ENCODE results near the gene SH3BGRL3. TPM values are rescaled to one million over a fixed set of nuclear protein-coding genes. Genes with fewer than 3 reads are reported as not detected.

The SH3BGRL3 gene
- total RNA-seq, 1 experiment from 2014 or later: 42.7 TPM

GRCh38 chr1:26277261-26277661 lies 2.6 kb upstream of the SH3BGRL3 start:
- DNase-seq (ENCODE audit: extremely low read depth, low read depth): no peak

GRCh38 chr1:26277719-26278118 lies 2.2 kb upstream of the SH3BGRL3 start:
- DNase-seq (ENCODE audit: extremely low read depth, low read depth): no peak

GRCh38 chr1:26278303-26278702 lies 1.6 kb upstream of the SH3BGRL3 start:
- DNase-seq (ENCODE audit: extremely low read depth, low read depth): peak; percentile 73

GRCh38 chr1:26278724-26279455 lies 996 bp upstream of the SH3BGRL3 start:
- peak; percentile 36 for DNase-seq (ENCODE audit: extremely low read depth, low read depth)

GRCh38 chr1:26280333-26281042 lies 602 bp downstream of the SH3BGRL3 start:
- no peak for DNase-seq (ENCODE audit: extremely low read depth, low read depth)

GRCh38 chr1:26281091-26281958 lies 1.4 kb downstream of the SH3BGRL3 start:
- no peak for DNase-seq (ENCODE audit: extremely low read depth, low read depth)

- no peak for DNase-seq (ENCODE audit: extremely low read depth, low read depth)
Measured at GRCh38 chr1:26281971-26282370, 2.1 kb downstream of the SH3BGRL3 start.

GRCh38 chr1:26282401-26282918 lies 2.6 kb downstream of the SH3BGRL3 start:
- DNase-seq (ENCODE audit: extremely low read depth, low read depth): no peak

- no peak for DNase-seq (ENCODE audit: extremely low read depth, low read depth)
Measured at GRCh38 chr1:26283279-26283853, 3.5 kb downstream of the SH3BGRL3 start.

GRCh38 chr1:26283871-26284596 lies 4.1 kb downstream of the SH3BGRL3 start:
- DNase-seq (ENCODE audit: extremely low read depth, low read depth): no peak

GRCh38 chr1:26284597-26285347 lies 4.9 kb downstream of the SH3BGRL3 start:
- peak; percentile 68 for DNase-seq (ENCODE audit: extremely low read depth, low read depth)

GRCh38 chr1:26285366-26286063 lies 5.6 kb downstream of the SH3BGRL3 start:
- DNase-seq (ENCODE audit: extremely low read depth, low read depth): peak; percentile 38

GRCh38 chr1:26286064-26286416 lies 6.2 kb downstream of the SH3BGRL3 start:
- no peak for DNase-seq (ENCODE audit: extremely low read depth, low read depth)

GRCh38 chr1:26287033-26287711 lies 7.3 kb downstream of the SH3BGRL3 start:
- no peak for DNase-seq (ENCODE audit: extremely low read depth, low read depth)

GRCh38 chr1:26287811-26288210 lies 7.9 kb downstream of the SH3BGRL3 start:
- DNase-seq (ENCODE audit: extremely low read depth, low read depth): no peak

- no peak for DNase-seq (ENCODE audit: extremely low read depth, low read depth)
Measured at GRCh38 chr1:26288311-26288941, 8.5 kb downstream of the SH3BGRL3 start.

GRCh38 chr1:26289158-26290059 lies 9.5 kb downstream of the SH3BGRL3 start:
- DNase-seq (ENCODE audit: extremely low read depth, low read depth): no peak

All from NCI-H460 (cell line).